Prostate gland (tissue), 2 donors: ENCODE measurements around the gene SLC25A10.

Experiments
- CTCF ChIP-seq, 4 experiments: fragments of 200-600 bp in 2 of 4; fragments of 450-650 bp in 2 of 4; sonication (generic) in 2 of 4; IDR thresholded peaks; 1 replicate in 3 of 4; 2 replicates in 1 of 4; pipeline ENCODE4 v1.5.1; 2016 to 2019; ENCODE audit warnings: antibody characterized with exemption in 4 of 4, mild to moderate bottlenecking in 2 of 4, moderate library complexity in 2 of 4
- POLR2A ChIP-seq: fragments of 450-650 bp; IDR thresholded peaks from one replicate; pipeline ENCODE4 v1.6.1; 2016; ENCODE audit warnings: antibody characterized with exemption, mild to moderate bottlenecking
- POLR2AphosphoS5 ChIP-seq: sonication (generic); formaldehyde crosslinking; IDR thresholded peaks from one replicate; pipeline ENCODE4 v1.6.1; 2017; ENCODE audit warnings: antibody characterized with exemption

- TF ChIP-seq CTCF (IDR thresholded peaks at IDR 0.05), result no peak
- TF ChIP-seq POLR2A, result no peak
- no peak for TF ChIP-seq POLR2AphosphoS5
Observed at GRCh38 chr17:81690549-81690948, 21.5 kb upstream of the SLC25A10 start.
